ENCODE results near the gene FBXW7. TPM values are rescaled to one million over a fixed set of nuclear protein-coding genes. Genes with fewer than 3 reads are reported as not detected.

Gene FBXW7
- polyA plus RNA-seq, 1 donor from 2014 or later = 55.7 TPM

DNA sequence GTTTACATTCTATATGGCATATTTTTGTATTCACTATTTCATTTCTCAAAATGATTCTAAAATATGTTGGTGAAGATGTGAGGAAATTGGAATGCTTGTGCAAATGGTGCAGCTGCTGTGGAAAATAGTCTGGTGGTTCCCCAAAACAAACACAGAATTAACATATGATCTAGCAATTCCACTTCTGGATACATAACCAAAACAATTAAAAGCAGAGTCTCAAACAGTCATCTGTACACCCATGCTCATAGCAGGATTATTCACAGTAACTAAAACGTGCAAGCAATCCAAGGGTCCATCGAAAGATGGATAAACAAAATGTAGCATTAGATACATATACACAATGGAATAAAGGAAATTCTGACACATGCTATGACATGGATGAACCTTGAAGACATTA lies 204.8 kb downstream of the FBXW7 start:
- Histone ChIP-seq H3K4me3 (ENCODE audit: low read length) (no peak overlapping the region), H3K36me3 (ENCODE audit: insufficient read depth, low read length) (peaks cover 12% of the 10 kb centered on the region), H3F3A (ENCODE audit: insufficient read depth, low read length, poor library complexity, severe bottlenecking) (no peaks in the 10 kb centered on the region), H3K9me3 (ENCODE audit: low read length) (no peaks in the 10 kb centered on the region), H3K79me2 (replicated peaks; ENCODE audit: insufficient read depth, low read length) (no peaks in the 10 kb centered on the region), H3K9me2 (ENCODE audit: insufficient read depth, low read length) (no peaks in the 10 kb centered on the region), H3K27me3 (ENCODE audit: insufficient read depth, low read depth, low read length) (no peaks in the 10 kb centered on the region), H3K4me2 (ENCODE audit: low read length) (no peak overlapping the region), H2AFZ (ENCODE audit: low read depth, low read length) (no peak overlapping the region), H3K27ac (ENCODE audit: low read length) (no peak overlapping the region), H4K20me1 (ENCODE audit: insufficient read depth) (no peaks in the 10 kb centered on the region), H3K9ac (ENCODE audit: low read length) (no peak overlapping the region)
- no peak for TF ChIP-seq MXI1 (conservative IDR thresholded peaks at IDR 0.05; ENCODE audit: poor library complexity, severe bottlenecking)
- TF ChIP-seq RAD21 (conservative IDR thresholded peaks at IDR 0.05) = no peak
- no peak for TF ChIP-seq EZH2 (IDR thresholded peaks at IDR 0.05; ENCODE audit: borderline replicate concordance, insufficient read depth, low read length, poor library complexity, severe bottlenecking)
- TF ChIP-seq, protein P1, sequence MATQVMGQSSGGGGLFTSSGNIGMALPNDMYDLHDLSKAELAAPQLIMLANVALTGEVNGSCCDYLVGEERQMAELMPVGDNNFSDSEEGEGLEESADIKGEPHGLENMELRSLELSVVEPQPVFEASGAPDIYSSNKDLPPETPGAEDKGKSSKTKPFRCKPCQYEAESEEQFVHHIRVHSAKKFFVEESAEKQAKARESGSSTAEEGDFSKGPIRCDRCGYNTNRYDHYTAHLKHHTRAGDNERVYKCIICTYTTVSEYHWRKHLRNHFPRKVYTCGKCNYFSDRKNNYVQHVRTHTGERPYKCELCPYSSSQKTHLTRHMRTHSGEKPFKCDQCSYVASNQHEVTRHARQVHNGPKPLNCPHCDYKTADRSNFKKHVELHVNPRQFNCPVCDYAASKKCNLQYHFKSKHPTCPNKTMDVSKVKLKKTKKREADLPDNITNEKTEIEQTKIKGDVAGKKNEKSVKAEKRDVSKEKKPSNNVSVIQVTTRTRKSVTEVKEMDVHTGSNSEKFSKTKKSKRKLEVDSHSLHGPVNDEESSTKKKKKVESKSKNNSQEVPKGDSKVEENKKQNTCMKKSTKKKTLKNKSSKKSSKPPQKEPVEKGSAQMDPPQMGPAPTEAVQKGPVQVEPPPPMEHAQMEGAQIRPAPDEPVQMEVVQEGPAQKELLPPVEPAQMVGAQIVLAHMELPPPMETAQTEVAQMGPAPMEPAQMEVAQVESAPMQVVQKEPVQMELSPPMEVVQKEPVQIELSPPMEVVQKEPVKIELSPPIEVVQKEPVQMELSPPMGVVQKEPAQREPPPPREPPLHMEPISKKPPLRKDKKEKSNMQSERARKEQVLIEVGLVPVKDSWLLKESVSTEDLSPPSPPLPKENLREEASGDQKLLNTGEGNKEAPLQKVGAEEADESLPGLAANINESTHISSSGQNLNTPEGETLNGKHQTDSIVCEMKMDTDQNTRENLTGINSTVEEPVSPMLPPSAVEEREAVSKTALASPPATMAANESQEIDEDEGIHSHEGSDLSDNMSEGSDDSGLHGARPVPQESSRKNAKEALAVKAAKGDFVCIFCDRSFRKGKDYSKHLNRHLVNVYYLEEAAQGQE (IDR thresholded peaks at IDR 0.05; ENCODE audit: borderline replicate concordance) = no peak
- no peak for TF ChIP-seq POLR2AphosphoS5 (IDR thresholded peaks at IDR 0.05)
- TF ChIP-seq TAF1 (IDR thresholded peaks at IDR 0.05; ENCODE audit: low read depth) = no peak

DNA sequence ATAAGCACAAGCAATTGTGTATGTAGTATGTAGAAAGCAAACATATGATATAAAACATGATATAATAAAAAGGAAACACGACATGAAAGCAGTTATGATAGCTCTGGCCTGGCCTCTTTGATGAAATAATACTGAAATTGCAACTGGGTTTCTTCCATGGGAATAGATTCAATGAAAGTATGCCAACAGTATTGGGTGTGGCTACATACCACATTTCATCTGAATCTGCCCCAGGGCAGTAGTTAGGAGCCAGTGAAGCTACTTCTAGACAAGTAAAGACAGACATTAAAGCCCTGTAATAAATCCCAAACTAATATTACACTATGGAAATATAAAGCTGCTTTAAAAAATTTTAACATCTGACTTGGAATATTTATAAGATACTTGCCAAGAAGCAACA lies 207.3 kb downstream of the FBXW7 start:
- H3K4me2 ChIP-seq (ENCODE audit: low read length) = no peak overlapping the region
- H2AFZ ChIP-seq (ENCODE audit: low read depth, low read length) = no peak overlapping the region
- H3F3A ChIP-seq (ENCODE audit: insufficient read depth, low read length, poor library complexity, severe bottlenecking) = no peaks in the 10 kb centered on the region
- no peak overlapping the region for H3K9ac ChIP-seq (ENCODE audit: low read length)
- no peaks in the 10 kb centered on the region for H3K79me2 ChIP-seq (replicated peaks; ENCODE audit: insufficient read depth, low read length)
- no peaks in the 10 kb centered on the region for H4K20me1 ChIP-seq (ENCODE audit: insufficient read depth)
- no peak overlapping the region for H3K4me3 ChIP-seq (ENCODE audit: low read length)
- H3K27me3 ChIP-seq (ENCODE audit: insufficient read depth, low read depth, low read length) = no peaks in the 10 kb centered on the region
- H3K36me3 ChIP-seq (ENCODE audit: insufficient read depth, low read length) = peaks cover 7% of the 10 kb centered on the region
- no peaks in the 10 kb centered on the region for H3K9me3 ChIP-seq (ENCODE audit: low read length)
- no peak for TF ChIP-seq EZH2 (IDR thresholded peaks at IDR 0.05; ENCODE audit: borderline replicate concordance, insufficient read depth, low read length, poor library complexity, severe bottlenecking)
- no peak for TF ChIP-seq MXI1 (conservative IDR thresholded peaks at IDR 0.05; ENCODE audit: poor library complexity, severe bottlenecking)
- TF ChIP-seq, protein P1 (IDR thresholded peaks at IDR 0.05; ENCODE audit: borderline replicate concordance) = no peak
- no peak for TF ChIP-seq TAF1 (IDR thresholded peaks at IDR 0.05; ENCODE audit: low read depth)
- no peak overlapping the region for H3K27ac ChIP-seq (ENCODE audit: low read length)
- no peaks in the 10 kb centered on the region for H3K9me2 ChIP-seq (ENCODE audit: insufficient read depth, low read length)

All from neural cell (in vitro differentiated cells).